DMS 273 (cell line): Measurements from ENCODE around the gene EVL.

Experiments
- DNase-seq: peaks from one replicate; lab custom pipeline; 2025; ENCODE audit not compliant: unreplicated experiment; lab: John Stamatoyannopoulos, UW

The EVL gene

GRCh38 chr14:100108042-100108825 is 43.0 kb downstream of the EVL start:
- DNase-seq: peak; percentile 91

- DNase-seq: no peak
These were observed 43.8 kb downstream of the EVL start for GRCh38 chr14:100108840-100109593.

GRCh38 chr14:100109594-100109955 is 44.4 kb downstream of the EVL start:
- DNase-seq: no peak

GRCh38 chr14:100110816-100111215 is 45.6 kb downstream of the EVL start:
- DNase-seq: no peak

DNA sequence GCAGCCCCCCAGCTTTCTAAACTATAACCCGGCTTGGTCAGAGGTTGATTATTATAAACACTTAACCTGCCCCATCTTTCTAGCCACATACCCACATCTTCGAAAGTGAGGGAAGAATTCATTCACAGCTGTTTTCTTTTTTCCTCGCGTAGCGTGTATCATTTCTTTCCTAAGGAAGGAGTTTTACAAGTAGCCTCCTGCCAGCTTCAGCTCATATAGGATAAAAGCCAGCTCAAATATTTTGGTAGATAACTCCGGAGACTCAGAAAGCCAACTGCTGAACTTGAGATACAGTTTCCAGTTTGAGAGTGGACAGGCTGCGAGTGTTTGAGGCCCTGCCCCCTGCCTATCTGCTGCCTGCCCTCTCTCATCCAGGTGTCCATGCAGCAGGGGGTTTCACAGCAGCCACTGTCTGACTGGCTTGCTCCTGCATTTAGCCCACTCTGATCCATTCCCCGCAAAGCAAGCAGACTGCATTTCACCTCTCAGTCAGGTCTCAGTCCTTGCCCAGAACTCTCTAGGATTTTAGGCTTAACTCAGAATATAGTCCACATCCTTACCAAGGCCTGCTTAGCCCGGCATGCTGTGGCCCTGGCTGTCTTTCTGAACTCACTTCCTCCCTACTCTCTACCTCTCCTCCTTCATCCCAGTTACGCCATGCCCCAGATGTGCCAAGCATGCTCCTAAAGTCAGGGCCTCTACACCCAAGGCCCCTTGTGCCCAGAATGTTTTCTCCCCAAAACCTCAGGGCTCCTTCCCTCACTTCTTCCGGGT is 46.9 kb downstream of the EVL start:
- DNase-seq: no peak

DNA sequence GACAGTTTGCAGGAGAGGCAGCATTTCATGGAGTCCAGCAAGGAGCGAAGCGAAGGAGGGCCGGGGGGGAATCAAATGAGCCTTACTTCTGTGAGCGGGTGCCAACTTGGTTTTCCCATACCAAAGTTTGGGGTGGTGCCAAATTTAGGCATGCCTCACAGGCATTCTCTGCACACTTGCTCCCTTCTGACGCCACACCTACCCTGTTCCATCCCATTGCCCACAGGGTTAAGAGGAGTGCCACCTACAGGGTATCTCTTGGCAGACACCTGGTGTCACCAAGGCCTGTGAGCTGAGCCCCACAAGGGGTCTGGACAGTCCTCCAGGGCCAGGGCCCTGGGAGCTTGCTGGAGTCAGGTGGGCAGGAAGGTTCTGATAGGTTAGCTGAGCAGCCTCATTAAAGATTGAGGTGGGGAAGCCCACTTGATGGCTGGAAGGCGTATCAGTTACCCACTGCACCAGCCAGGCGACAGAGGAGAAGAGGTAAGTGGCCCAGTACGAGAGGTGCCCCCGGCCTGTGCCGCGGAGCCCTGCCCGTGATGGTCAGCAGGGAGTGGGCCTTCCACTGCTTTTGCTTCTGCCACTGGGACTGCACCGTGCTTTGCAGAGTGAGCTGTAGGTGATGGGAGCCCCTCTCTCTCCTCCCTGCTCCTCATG is 49.0 kb downstream of the EVL start:
- no peak for DNase-seq

GRCh38 chr14:100115236-100115635 is 50.0 kb downstream of the EVL start:
- DNase-seq: no peak

GRCh38 chr14:100115726-100116125 is 50.5 kb downstream of the EVL start:
- DNase-seq: no peak

DNA sequence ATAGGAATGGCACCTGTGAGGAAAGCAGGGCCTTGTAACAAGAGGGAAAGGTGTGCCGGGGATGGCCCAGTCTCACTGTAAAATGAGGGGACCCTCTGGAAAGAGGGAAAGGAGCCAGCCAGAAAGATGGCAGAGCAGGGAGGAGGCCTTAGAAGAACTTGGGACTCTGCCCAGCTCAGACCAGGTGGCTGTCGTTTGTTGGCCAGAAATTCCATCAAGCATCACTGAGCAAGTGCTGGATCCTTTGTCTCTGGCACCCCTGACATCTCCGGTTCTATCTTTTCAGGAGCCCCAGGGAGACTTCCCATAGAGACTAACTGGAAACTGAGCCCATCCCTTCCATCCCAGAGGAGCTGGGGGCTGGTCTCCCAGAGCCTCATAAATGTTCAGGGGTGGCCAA is 50.9 kb downstream of the EVL start:
- DNase-seq: peak; percentile 13

DNA sequence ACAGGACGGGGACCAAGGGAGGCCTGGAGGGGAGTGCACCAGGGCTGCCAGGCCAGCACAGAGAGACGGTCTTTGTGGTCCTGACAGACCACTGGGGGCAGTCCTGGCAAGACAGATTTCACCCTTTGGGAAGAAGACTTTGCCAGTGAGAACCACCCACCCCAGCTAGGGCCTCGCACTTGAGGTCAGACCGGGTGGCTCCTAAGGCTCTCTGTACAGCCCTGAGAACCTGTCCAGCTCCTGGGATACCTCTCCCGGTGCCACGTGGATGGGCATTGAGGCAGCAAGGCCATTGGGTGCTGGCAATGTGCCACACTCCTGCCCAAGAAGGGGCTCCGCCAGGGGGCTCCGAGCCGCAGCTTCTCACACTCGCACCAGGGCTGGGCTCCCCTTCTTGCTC is 51.8 kb downstream of the EVL start:
- no peak for DNase-seq

GRCh38 chr14:100117633-100118395 is 52.6 kb downstream of the EVL start:
- DNase-seq: no peak

- DNase-seq: no peak
These were observed 53.3 kb downstream of the EVL start for GRCh38 chr14:100118396-100119011.

- no peak for DNase-seq
These were observed 54.0 kb downstream of the EVL start for GRCh38 chr14:100119251-100119650.

- DNase-seq: no peak
These were observed 55.5 kb downstream of the EVL start for GRCh38 chr14:100120522-100121269.

DNA sequence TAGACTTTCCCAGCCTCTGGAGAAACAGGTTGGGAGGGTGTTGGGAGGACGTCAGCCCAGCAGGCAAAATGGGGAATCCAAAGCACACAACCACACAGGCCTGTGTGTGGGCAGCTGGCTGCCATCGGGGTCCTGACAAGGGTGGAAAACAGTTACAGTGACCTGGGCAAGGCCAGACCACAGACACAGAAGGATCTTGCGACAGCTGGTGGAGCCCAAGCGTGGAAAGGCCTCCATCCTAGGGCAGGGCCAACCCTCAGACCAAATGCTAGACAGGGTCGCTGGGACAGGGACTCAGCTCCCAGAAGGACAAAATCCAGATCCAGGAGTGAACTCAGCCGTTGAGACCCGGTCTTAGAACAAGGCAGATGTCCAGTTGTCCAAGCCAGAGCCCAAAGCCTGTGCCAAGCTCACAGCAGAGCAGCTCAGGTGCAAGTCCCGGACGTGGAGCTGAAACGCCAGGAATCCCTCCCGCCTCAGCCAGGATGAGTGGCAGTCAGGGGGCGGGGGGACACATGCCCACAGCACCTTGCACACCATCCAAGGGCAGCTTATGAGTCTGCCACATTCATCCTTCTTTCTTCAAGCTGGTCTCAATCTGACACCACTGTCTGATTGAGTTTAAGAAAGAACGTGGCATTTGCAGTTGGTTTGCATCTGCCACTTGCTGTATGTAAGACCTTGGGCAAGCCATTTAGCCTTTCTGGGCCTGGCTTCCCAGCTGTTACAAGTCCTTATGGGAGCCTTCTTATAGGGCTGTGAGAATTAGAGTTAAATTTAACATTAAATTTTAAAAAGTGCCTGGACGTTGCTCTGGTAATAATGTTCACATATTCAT is 56.6 kb downstream of the EVL start:
- DNase-seq: no peak

- no peak for DNase-seq
These were observed 57.4 kb downstream of the EVL start for GRCh38 chr14:100122481-100123223.

GRCh38 chr14:100123618-100124017 is 58.4 kb downstream of the EVL start:
- no peak for DNase-seq

- no peak for DNase-seq
These were observed 59.4 kb downstream of the EVL start for GRCh38 chr14:100124551-100125088.
